Lung (tissue), 12 donors: ENCODE data around the gene P2RX7. TPM values are rescaled to one million over a fixed set of nuclear protein-coding genes. Genes with fewer than 3 reads are reported as not detected.

Source experiments
- ATAC-seq: fragments of 200-7000 bp; cut with Tn5 transposase; one replicate; pipeline ENCODE4 v1.9.1; 2020; ENCODE audit warnings: moderate number of reproducible peaks; ENCODE audit not compliant: insufficient read depth, low FRiP score
- DNase-seq, 3 donors: peaks; one replicate each; pipeline ENCODE4 v3.0.0-alpha.2; 2013 to 2017
- H3K27ac ChIP-seq, 2 donors: one replicate each; pipeline ENCODE4 v1.5.1; 2013; ENCODE audit warnings: mild to moderate bottlenecking in 2 of 2, moderate library complexity in 2 of 2, control low read depth in 1 of 2, inconsistent platforms in 1 of 2, low read depth in 1 of 2, low read length in 1 of 2
- H3K27me3 ChIP-seq, 3 donors: one replicate each; pipeline ENCODE4 v1.5.1; 2013; ENCODE audit warnings: low read length in 2 of 3; ENCODE audit not compliant: control insufficient read depth in 3 of 3, insufficient read depth in 3 of 3
- H3K36me3 ChIP-seq, 4 donors: one replicate each; pipeline ENCODE4 v1.5.1; 2013; ENCODE audit warnings: low read length in 4 of 4, mild to moderate bottlenecking in 1 of 4, moderate library complexity in 1 of 4; ENCODE audit not compliant: control insufficient read depth in 4 of 4, insufficient read depth in 4 of 4
- H3K4me1 ChIP-seq, 5 donors: one replicate each; pipeline ENCODE4 v1.5.1; 2013; ENCODE audit warnings: low read length in 5 of 5, mild to moderate bottlenecking in 2 of 5, moderate library complexity in 1 of 5; ENCODE audit not compliant: control insufficient read depth in 5 of 5, insufficient read depth in 5 of 5
- H3K4me3 ChIP-seq: one replicate; pipeline ENCODE4 v1.5.1; 2013; ENCODE audit warnings: mild to moderate bottlenecking, control low read depth, moderate library complexity
- H3K9ac ChIP-seq, 2 donors: one replicate each; pipeline ENCODE4 v1.5.1; 2013; ENCODE audit warnings: low read length in 2 of 2, control low read depth in 1 of 2; ENCODE audit not compliant: insufficient read depth in 1 of 2
- H3K9me3 ChIP-seq, 4 donors: one replicate each; pipeline ENCODE4 v1.5.1; 2013; ENCODE audit warnings: low read length in 3 of 4, mild to moderate bottlenecking in 1 of 4, moderate library complexity in 1 of 4; ENCODE audit not compliant: control insufficient read depth in 4 of 4, insufficient read depth in 3 of 4
- CTCF ChIP-seq: IDR thresholded peaks from 2 replicates; pipeline ENCODE4 v1.5.1; 2012; ENCODE audit warnings: mild to moderate bottlenecking; ENCODE audit errors: control extremely low read depth, extremely low read depth
- WGBS, 2 donors: extraction: QIAGEN DNeasy Blood & Tissue Kit; methylation state at CpG; one replicate each; pipeline ENCODE4 v1.1.7; 2013; 5-methylcytosine and 5-hydroxymethylcytosine counted together
- polyA plus RNA-seq, 2 donors: library from polyadenylated mRNA; stranded (reverse); fragments of 200-250 nt; gene quantifications; one replicate each; pipeline ENCODE4 v1.2.1, GENCODE V29; 2013
- total RNA-seq, 2 donors: library from RNA; depleted of rRNA in 1 of 2; stranded (reverse); fragments of >200 nt in 1 of 2; gene quantifications; one replicate each; pipeline ENCODE4 v1.2.1, GENCODE V29; 2014 to 2021
- donor health status: control.
- donor health status: control.
- donor health status: Bipolar disorder and iron deficiency.
- donor health status: healthy.
- donor health status: DM: yes; HTN: yes; CAD: no.

The P2RX7 gene
- total and polyA plus RNA-seq, 4 donors: 5.3 to 17.1 (median 8.3) TPM

- no peak for ATAC-seq
- no peak for TF ChIP-seq CTCF
- no peak for DNase-seq
- Histone ChIP-seq H3K36me3 (no peaks in the 10 kb centered on the region), H3K27me3 (no peaks in the 10 kb centered on the region), H3K9ac (no peak overlapping the region), H3K4me3 (no peak overlapping the region), H3K9me3 (no peaks in the 10 kb centered on the region), H3K4me1 (peaks cover 0 to 4% (median 0%) of the 10 kb centered on the region in 5 donors), H3K27ac (no peak overlapping the region)
- WGBS, 2 donors: 89 to 92% methylated on average over 6 of the region's 6 CpGs
Observed at GRCh38 chr12:121088195-121088585, 44.5 kb upstream of the P2RX7 start.

- no peak for TF ChIP-seq CTCF
- no peaks in the 10 kb centered on the region for H3K27me3 ChIP-seq
- no peaks in the 10 kb centered on the region for H3K36me3 ChIP-seq
- H3K9ac ChIP-seq: no peak overlapping the region
- 87 to 89% methylated on average over 14 of the region's 14 CpGs for WGBS, 2 donors
- no peak for ATAC-seq
- peaks cover 0 to 4% (median 0%) of the 10 kb centered on the region in 5 donors for H3K4me1 ChIP-seq
- no peak overlapping the region for H3K4me3 ChIP-seq
- H3K27ac ChIP-seq: no peak overlapping the region
- no peaks in the 10 kb centered on the region for H3K9me3 ChIP-seq
- peak in 1 of 3 donors; percentile 13 for DNase-seq
Observed at GRCh38 chr12:121089031-121089812, 43.5 kb upstream of the P2RX7 start.

GRCh38 chr12:121089813-121090430 is 42.8 kb upstream of the P2RX7 start:
- H3K9ac ChIP-seq: no peak overlapping the region
- no peak for ATAC-seq

More at GRCh38 chr12:121089813-121090430, 42.8 kb upstream of the P2RX7 start:
- Histone ChIP-seq H3K36me3 (no peaks in the 10 kb centered on the region), H3K4me1 (peaks cover 0 to 4% (median 0%) of the 10 kb centered on the region in 5 donors), H3K9me3 (no peaks in the 10 kb centered on the region), H3K27me3 (no peaks in the 10 kb centered on the region), H3K4me3 (no peak overlapping the region), H3K27ac (no peak overlapping the region)
- 67 to 74% methylated on average over 10 of the region's 10 CpGs for WGBS, 2 donors
- no peak for DNase-seq
- TF ChIP-seq CTCF: no peak
